Right ventricle myocardium superior (tissue), 1 donor: ENCODE results near the gene MYH7B. TPM values are rescaled to one million over a fixed set of nuclear protein-coding genes. Genes with fewer than 3 reads are reported as not detected.

Source experiments
- ATAC-seq: fragments of 200-7000 bp; cut with Tn5 transposase; one replicate; pipeline ENCODE4 v1.9.1; 2020; ENCODE audit warnings: mild to moderate bottlenecking; ENCODE audit not compliant: poor library complexity
- DNase-seq: peaks from one replicate; pipeline ENCODE4 v3.0.0-alpha.2; 2020
- intact Hi-C: fragments of 100-400 bp; cut with DNase I; formaldehyde crosslinking; loops from one replicate; pipeline ENCODE4 v1.11.2; 2022
- long read RNA-seq: library from polyadenylated mRNA; unstranded; transcript quantifications from one replicate; pipeline ENCODE4 v2.0.0, GENCODE V29; 2021
- total RNA-seq: library from RNA; stranded (reverse); fragmentation: NEBNext Ultra II Directional; extraction: Animal tissue kit (Norgen Biotek cat#: 25700); gene quantifications from one replicate; pipeline ENCODE4 v1.2.1, GENCODE V29; 2021
- donor health status: DM: no; HTN: yes; CAD: no; lungs with severe emphysema.

The MYH7B gene
- 222 TPM for total RNA-seq
- long read RNA-seq, partial matches to known transcripts, result 196 of 257 reads
- long read RNA-seq, other reads (novel, unspliced or antisense), result 58 of 257 reads

DNA sequence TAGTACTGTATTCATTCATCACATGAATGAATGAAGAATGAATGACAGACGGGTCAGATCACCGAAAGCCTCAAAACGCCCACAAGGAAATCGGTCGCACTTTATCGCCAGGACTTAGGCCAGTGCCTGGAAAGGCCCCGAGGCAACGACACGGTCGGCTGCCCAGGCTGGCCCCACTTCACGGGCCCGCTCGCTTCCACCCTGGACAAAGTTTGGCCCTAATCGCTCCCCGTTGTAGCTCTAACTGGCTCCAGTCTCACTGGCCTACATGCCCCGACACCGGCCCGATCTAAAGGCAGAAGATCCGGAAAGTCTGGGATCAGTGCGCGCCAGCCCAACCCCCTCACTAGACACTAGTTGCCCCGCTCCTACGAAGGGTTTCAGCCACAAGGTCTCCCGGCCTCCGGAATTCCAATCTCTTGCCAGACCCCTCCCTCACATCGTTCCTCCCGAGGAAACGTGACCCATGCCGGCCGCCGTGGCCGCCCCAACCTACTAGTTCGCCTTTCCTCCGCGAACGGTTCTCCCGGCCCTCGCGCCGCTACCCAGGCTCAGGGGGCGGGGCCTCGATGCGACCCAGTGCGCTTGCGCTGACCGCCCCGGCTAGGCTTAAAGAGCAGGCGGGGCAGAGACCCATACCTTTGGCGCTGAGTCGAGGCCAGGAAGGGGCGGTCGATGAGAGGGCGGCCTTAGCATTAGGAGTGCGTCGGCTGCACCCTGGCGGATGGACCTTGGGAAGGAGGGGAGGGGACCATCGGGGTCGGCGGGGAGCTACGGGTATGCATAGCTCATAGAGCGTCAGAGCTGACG, at the start of gene MYH7B, which contains the start of gene GSS:
TSS of gene MYH7B (plus strand) at position 638 of the 810 bp plus-strand sequence. CDS start 22,138 bp downstream, outside the sequence.
TSS of gene GSS (minus strand) at position 576 of the 810 bp plus-strand sequence. CDS start 3,954 bp downstream, outside the sequence.
- peak; percentile 100 for DNase-seq
- intact Hi-C loops, result loop anchor here (2.0 kb wide), 1 partner anchor 81 kb away; no protein-coding TSS in a partner anchor
- peak; percentile 96 for ATAC-seq

DNA sequence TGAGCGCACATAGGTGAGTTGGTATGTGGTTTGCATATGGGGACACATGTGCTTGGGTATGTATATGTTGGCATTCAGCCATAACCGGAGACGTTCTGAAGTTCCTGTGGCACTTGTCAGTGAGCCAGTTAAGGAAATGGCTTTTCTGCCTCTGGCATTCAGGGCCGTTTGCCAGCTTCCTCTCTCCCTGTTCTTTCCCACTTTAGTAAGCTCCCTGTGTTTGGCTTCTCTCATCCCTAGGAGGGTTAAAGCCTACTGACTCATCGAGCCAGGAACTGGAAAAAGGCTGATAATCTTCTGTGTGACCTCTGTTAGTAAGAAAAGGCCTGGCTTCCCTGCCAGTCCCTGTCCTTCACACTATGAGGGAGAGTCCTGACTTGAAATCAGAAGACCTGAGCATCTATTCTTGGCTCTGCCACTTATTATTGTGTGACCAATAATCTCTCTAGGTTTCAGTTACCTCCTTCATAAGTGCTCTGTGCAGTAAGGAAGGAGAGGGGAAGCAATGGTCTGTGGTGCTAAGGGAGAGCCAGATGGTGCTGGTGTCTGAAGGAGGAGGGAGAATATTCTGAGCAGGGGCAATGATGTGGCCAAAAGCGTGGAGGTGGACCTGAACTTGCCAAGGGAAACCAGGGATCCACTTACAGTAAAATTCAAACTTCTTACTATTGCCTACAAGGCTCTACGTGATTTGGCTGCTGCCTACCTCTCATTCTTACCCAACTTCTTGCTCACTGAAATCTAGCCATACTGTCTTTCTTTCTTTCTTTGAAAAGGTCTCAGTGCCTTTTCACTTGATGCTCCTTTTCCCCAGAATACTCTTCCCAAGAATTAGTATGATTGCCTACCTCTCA, 47.8 kb upstream of the MYH7B start:
- intact Hi-C loops, result loop anchor here (2.0 kb wide), 1 partner anchor 31 kb away; the partner anchor contains the start of gene ACSS2
- DNase-seq, result peak; percentile 71
- ATAC-seq, result peak; percentile 92

DNA sequence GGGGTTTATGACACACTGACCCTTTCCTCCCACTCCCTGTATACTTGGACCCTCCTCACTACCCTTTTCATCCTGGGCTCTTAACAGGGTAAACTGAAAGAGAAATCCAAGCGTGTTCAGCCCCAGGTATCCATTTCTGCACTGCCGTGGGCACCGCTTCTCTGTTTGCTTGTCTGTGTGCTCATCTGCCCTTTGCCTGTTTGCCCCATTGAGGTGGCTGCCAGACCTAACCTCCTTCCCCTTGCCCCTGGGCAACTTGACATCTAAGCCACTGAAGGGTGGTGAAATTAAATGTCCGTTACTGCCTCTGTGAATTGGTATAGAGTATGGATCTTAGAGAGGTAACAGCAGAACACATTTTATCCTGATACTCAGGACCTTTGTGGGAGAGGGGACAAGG, 40.5 kb upstream of the MYH7B start:
- no peak for ATAC-seq
- DNase-seq, result no peak
- intact Hi-C loops, result no loop called here

DNA sequence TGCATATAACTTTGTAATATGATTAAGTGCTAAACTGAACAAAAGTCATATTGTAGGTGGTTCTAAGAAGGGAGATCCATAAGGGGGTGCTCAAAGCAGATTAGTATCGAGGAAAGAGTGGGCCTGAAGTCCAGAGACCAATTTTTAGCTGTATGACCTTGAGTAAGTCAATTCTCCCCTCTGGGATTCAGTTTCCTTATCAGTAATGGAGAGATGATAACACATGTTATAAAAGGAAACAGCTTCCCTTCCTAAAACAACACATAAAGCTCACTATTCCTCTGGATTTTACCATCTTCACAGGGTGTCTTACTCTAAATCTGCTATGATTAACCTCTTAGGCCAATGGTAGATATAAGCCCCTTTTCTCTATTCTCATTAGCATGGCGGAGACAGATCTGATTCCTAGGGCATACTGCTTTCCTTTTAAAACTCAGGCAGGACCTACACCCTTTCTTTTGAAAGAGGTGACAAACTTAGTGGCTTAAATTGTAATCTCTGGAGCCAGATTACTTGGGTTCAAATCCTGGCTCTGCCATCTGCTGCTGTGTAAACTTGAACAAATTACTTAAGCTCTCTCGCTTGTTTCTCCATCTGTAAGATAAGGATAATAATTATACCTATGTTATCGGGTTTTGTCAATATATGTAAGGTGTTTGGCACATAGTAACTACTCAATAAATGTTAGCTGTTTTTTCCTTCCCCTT, 39.8 kb upstream of the MYH7B start:
- intact Hi-C loops, result no loop called here
- ATAC-seq (peak; percentile 31), DNase-seq (no peak)

DNA sequence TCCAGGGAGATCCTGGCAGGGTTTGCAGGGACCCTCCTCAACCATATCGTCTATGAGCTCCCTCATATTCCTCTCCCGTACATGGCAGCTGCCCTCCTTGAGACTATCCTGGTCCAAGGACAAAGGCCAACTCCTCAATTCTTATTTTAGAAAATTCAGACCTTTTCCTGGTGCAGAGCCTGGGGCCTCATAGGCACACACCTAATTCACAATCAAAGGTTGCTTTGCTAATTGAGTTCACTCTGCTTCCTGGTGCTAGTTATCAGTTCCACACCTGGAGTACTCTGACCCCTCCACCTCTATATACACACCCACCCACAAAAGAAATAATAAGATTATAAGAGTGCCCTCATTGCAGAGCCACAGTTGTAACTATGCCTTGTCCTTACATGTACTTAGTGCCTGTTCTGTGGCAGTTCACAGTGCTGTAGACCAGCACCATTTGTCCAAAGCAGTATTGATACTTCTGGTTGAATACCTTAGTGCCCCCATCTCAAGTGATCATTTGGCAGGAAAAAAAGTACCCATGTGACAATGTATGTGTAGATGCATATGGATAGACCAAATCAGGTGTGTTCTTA, 38.8 kb upstream of the MYH7B start:
- ATAC-seq (peak; percentile 6), DNase-seq (no peak)
- intact Hi-C loops, result no loop called here

DNA sequence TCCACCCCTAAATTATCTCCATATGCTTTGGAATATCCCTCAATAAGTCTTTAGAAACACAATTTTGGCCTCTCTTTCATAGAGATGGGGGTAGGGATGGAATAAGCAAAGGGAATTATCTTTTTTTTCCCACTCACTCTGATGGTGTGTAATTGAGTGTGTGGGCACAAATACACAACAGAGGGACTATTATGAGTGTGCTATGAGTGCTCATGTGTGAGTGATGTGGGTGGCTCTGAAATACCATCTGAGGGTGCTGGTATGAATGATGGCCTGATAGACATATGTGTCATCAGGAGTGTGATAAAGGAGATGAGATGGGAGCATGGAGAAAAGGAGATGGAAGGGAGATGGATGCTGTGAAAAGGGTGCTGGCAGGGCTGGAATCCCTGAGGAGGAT, 35.6 kb upstream of the MYH7B start:
- intact Hi-C loops, result no loop called here
- no peak for ATAC-seq

DNA sequence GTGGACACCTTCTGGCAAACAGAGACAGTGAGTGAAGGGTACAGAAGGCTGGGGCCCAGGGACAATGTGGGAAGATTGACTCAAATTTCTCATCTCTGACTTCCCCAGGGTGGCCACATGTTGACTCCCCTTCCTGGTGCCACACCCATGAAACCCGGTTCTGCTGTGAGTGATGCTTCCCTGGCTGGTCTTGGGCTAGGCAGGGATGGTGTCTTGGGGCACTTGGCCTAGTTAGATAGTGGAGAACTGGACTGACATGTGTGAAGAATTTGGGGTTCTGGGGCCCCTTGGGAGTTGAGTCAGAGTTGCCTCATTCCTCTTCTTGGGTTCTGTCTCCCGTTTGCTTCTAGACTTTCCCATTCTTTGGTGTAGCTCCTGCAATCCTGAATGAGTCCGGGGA, 34.2 kb upstream of the MYH7B start:
- ATAC-seq (no peak), DNase-seq (no peak)
- intact Hi-C loops, result no loop called here

More for the DNA sequence above, 35.6 kb upstream of the MYH7B start:
- DNase-seq, result no peak

DNA sequence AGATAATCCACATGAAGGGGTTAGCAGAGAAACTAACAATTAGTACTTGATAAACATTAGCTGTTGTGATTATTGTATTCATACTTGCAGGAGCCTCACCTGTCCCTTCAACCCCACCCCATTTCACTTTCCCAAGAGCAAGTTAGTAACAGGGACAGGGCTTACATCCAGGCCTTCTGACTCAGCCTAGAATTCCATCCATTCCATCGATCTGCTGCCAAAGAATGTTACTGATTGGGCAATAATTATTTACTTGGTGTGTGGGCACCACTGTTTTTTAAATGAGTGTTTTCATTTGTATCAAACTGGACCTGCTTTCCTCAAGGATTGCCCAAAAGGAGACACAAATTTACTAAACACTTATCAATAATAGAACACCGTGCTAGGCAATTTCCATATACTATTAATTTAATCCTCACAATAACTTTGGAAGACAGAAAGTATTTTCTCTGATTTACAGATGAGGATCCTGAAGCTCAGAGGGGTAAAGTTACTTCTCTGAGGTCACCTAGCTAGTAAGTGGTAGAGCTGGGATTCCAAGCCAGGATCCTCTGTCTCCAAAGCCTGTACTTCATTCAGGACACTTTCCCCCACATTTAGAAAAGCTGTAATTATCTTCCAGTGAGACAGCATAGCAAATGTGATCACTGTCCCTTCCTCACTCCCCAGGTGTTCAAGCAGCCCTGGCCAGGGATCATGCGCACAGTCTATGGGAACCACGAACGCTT, 32.9 kb upstream of the MYH7B start:
- ATAC-seq, result peak; percentile 80
- intact Hi-C loops, result no loop called here
- DNase-seq, result no peak

DNA sequence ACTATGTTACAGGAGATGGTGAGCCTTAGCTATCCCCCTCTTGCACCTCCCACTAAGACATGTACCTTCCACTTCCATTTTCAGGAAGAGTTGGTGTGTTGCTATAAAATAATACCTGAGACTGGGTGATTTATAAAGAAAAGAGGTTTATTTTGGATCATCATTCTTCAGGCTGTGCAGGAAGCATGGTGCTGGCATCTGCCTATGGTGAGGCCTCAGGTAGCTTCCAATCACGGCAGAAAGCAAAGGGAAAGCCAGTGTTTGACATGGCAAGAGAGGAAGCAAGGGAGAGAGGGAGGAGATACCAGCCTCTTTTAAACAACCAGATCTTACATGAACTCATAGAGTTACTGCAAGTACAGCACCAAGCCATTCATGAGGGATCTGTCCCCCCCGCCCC, 32.3 kb upstream of the MYH7B start:
- intact Hi-C loops, result no loop called here
- DNase-seq (no peak), ATAC-seq (no peak)

DNA sequence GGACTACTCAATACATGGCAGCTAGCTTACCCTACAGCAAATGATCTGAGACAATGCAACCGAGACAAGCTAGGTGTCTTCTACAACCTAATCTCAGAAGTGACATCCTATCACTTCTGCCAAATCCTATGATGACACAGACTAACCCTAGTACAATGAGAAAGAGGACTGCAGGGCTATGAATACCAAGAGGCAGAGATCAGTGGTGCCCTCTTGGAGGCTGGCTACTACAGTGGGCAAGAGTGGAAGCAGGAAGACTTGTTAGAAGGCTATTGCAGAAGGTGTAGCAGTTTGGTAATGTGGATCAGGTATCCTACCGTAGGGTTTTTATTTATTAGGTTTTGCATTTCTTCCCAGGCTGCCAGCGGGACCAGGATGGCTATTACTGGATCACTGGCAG, 30.3 kb upstream of the MYH7B start:
- no peak for DNase-seq
- no peak for ATAC-seq
- intact Hi-C loops, result no loop called here

DNA sequence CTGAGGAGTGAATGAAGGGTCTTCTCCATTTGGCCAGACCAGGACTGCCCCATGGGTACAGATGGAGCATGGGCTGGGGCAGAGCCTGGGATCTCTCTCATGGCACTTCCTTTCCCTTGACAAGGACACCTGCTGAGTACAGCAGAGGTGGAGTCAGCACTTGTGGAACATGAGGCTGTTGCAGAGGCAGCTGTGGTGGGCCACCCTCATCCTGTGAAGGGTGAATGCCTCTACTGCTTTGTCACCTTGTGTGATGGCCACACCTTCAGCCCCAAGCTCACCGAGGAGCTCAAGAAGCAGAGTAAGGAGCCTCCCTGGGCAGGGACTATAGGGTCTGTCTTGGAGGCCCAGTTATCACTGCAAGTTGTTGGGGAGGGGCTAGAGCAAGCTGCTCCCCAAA, 29.7 kb upstream of the MYH7B start:
- no peak for ATAC-seq
- intact Hi-C loops, result no loop called here
- DNase-seq, result no peak

DNA sequence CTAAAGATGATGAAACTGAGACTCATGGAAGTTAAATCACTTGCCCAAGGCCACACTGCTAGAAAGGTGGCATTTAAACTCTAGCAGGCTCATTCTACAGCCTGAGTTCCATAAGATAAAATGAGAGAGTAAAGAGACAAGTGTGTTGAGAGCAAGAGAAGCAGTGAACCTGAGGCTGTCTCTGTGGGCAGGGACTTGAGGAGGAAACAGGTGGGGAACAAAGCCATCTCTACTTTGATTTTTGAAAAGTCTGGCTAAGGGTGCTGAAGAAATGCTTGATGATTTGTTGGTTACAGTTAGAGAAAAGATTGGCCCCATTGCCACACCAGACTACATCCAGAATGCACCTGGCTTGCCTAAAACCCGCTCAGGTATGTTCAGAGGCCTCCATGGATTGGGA, 29.1 kb upstream of the MYH7B start:
- intact Hi-C loops, result no loop called here
- DNase-seq, result no peak
- ATAC-seq, result no peak

DNA sequence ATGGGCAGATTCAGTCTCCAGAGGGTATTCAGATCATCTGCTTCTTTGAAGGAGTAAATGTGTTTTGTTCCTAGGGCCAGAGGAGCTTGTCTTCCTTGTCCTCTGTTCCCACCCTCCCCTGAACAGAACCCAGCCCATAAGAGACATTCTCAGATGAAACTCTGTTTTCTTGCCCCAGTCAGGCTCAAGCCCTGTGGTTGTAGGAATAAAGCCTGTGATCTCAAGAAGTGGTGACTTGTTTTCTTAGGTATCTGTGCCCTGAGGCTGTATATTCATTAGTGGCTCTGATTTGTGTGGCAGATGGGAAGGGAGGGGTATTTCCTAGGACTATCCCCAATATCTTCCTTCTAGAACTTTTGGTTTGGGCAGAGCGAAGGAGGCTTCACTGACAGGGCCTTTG, 27.9 kb upstream of the MYH7B start:
- intact Hi-C loops, result no loop called here
- DNase-seq, result no peak
- no peak for ATAC-seq

DNA sequence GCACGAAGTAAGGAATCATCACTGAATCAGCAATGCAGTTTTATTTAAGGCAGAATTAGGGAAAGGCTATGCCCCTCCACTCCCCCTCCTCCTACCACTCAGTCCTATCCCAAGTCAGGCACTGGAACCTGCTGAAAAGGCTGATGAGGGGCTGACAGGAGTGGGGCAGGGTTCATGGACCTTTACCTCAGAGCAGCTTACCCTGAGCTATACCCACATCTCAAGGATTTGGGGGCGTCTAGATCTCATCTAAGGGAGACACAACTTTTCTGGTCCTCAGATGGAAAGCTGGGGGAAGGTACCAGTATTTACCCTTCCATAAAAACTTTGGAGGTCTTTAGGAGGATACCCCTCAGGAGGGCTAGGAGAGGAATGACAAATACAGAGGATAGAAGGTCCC, 27.3 kb upstream of the MYH7B start:
- DNase-seq, result no peak
- intact Hi-C loops, result no loop called here
- no peak for ATAC-seq

DNA sequence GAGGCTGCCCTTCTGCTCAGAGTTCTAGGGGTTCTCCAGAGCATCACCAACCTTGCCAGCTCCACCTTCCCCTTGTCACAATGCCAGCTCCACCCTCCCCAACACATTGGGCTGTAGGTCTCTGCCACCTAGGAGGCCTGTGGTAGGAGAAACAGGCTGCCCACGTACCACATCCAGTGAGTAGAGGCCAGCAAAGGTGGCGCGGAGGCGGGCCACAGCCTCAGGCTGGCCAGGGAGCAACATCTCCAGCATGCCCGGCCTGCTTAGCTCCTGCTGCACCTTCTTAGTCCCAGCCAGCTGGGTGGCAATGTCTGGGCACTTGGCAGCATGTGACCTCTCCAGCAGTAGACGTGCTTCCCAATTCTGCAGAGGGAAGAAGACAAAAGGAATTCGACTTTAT, 23.9 kb upstream of the MYH7B start:
- DNase-seq (no peak), ATAC-seq (peak; percentile 36)
- intact Hi-C loops, result no loop called here

DNA sequence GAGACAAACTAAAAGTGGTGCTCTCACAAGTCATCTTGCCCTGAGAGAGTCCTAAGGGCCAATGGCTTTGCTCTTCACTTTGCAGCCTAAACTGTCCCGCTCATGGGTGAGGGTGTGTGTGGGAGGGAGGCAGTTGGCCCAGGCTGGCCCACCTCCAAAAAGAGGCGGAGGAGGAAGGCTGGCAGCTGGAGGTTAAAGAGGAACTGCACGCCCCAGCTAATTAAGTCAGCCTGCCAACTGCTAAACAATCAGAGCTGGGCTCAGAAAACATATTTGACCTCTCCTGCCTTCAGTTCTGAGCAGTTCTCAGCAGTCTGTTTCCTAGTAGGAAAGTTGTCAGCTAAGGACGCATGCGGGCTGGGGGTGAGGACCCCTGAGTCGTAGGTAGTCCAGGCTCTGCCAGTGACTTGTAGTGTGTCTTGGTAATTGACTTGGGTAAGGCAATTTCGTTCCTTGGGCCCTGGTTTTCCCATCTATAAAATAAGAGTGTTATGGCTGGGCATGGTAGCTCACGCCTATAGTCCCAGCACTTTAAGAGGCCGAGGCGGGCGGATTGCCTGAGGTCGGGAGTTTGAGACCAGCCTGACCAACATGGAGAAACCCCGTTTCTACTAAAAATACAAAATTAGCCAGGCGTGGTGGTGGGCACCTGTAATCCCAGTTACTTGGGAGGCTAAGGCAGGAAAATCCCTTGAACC, 17.1 kb upstream of the MYH7B start:
- peak; percentile 80 for ATAC-seq
- DNase-seq, result peak; percentile 86
- intact Hi-C loops, result no loop called here

DNA sequence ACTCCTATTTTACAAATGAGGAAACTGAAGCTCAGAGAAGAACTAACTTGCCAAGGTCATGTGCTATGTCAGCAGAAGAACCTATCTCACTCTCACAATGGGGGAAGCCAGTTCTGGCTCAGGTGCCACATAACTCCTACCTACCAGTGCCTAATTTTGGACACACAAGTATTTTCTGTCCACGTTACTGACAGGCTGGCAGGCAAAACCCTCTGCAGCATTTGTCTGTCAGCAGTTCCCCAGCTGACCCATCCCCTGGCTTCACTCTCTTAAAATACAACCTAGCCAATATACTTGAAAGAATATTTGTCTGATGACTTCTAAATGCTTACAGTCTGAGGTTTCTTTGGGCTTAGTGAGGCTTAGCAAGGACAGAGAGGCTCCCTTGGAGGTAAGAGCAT, 15.6 kb upstream of the MYH7B start:
- peak; percentile 85 for ATAC-seq
- intact Hi-C loops, result no loop called here
- peak; percentile 51 for DNase-seq
